Neuronal stem cell (in vitro differentiated cells): ENCODE results near the gene SPRED3.

Source experiments
- DNase-seq: peaks from one replicate; pipeline ENCODE4 v3.0.0-alpha.2; 2013; ENCODE audit warnings: low spot score
- H2AFZ ChIP-seq: one replicate; pipeline ENCODE4 v1.6.1; 2013; ENCODE audit warnings: mild to moderate bottlenecking, low read length, inconsistent platforms
- H2AK5ac ChIP-seq: 2 replicates; pipeline ENCODE4 v1.6.1; 2013; ENCODE audit warnings: low read depth, mild to moderate bottlenecking, inconsistent platforms, low read length, moderate library complexity, mixed read lengths
- H2BK120ac ChIP-seq: 2 replicates; pipeline ENCODE4 v1.6.1; 2013; ENCODE audit warnings: low read depth, mild to moderate bottlenecking, inconsistent platforms, low read length, moderate library complexity, mixed read lengths
- H2BK12ac ChIP-seq: one replicate; pipeline ENCODE4 v1.6.1; 2013; ENCODE audit warnings: low read length, inconsistent platforms
- H2BK15ac ChIP-seq: 2 replicates; pipeline ENCODE4 v1.6.1; 2013; ENCODE audit warnings: mild to moderate bottlenecking, low read length, inconsistent platforms, mixed read lengths
- H2BK5ac ChIP-seq: one replicate; pipeline ENCODE4 v1.6.1; 2013; ENCODE audit warnings: inconsistent platforms, mild to moderate bottlenecking, low read length, moderate library complexity
- H3K14ac ChIP-seq: one replicate; pipeline ENCODE4 v1.6.1; 2013; ENCODE audit warnings: low read length, inconsistent platforms
- H3K18ac ChIP-seq: 2 replicates; pipeline ENCODE4 v1.6.1; 2013; ENCODE audit warnings: low read length, inconsistent platforms
- H3K23ac ChIP-seq: 2 replicates; pipeline ENCODE4 v1.6.1; 2013; ENCODE audit warnings: low read depth, mild to moderate bottlenecking, mixed read lengths, low read length, inconsistent platforms; ENCODE audit not compliant: poor library complexity
- H3K27ac ChIP-seq: replicated peaks from 3 replicates; pipeline ENCODE4 v1.5.1; 2013; ENCODE audit warnings: low read length, inconsistent platforms
- H3K27me3 ChIP-seq, 3 experiments: 2 replicates each; pipeline ENCODE4 v1.6.1; 2013; ENCODE audit warnings: low read length in 3 of 3, mild to moderate bottlenecking in 2 of 3, inconsistent platforms in 1 of 3, low read depth in 1 of 3, mixed read lengths in 1 of 3, moderate library complexity in 1 of 3; ENCODE audit not compliant: control insufficient read depth in 3 of 3, insufficient read depth in 3 of 3
- H3K36me3 ChIP-seq, 2 donors: replicated peaks in 1 of 2; 2 replicates each; pipeline ENCODE4 v1.6.1; 2013; ENCODE audit warnings: low read length in 2 of 2; ENCODE audit not compliant: control insufficient read depth in 2 of 2, insufficient read depth in 2 of 2
- H3K4ac ChIP-seq: 2 replicates; pipeline ENCODE4 v1.6.1; 2013; ENCODE audit warnings: inconsistent platforms, mild to moderate bottlenecking, low read length, moderate library complexity
- H3K4me1 ChIP-seq, 2 donors: 1 replicate in 1 of 2; 2 replicates in 1 of 2; pipeline ENCODE4 v1.6.1; 2013; ENCODE audit warnings: low read length in 2 of 2, low read depth in 1 of 2; ENCODE audit not compliant: control insufficient read depth in 2 of 2, insufficient read depth in 1 of 2
- H3K4me2 ChIP-seq: one replicate; pipeline ENCODE4 v1.6.1; 2013; ENCODE audit warnings: mild to moderate bottlenecking, low read length, inconsistent platforms; ENCODE audit not compliant: insufficient read depth, poor library complexity, severe bottlenecking
- H3K4me3 ChIP-seq, 2 donors: 2 replicates each; pipeline ENCODE4 v1.5.1; 2013; ENCODE audit warnings: low read length in 2 of 2, mild to moderate bottlenecking in 2 of 2, inconsistent platforms in 1 of 2, moderate library complexity in 1 of 2
- H3K79me1 ChIP-seq: one replicate; pipeline ENCODE4 v1.6.1; 2013; ENCODE audit warnings: low read depth, mild to moderate bottlenecking, inconsistent platforms, low read length, moderate library complexity
- H3K9ac ChIP-seq: one replicate; pipeline ENCODE4 v1.6.1; 2013; ENCODE audit warnings: mild to moderate bottlenecking, low read depth, low read length, inconsistent platforms; ENCODE audit not compliant: poor library complexity
- H3K9me3 ChIP-seq, 2 donors: replicated peaks in 1 of 2; 2 replicates each; pipeline versions ENCODE3 to v1.6.1; 2013; ENCODE audit warnings: low read length in 2 of 2, mild to moderate bottlenecking in 2 of 2, inconsistent platforms in 1 of 2, low read depth in 1 of 2, mixed read lengths in 1 of 2, moderate library complexity in 1 of 2; ENCODE audit not compliant: control insufficient read depth in 2 of 2, insufficient read depth in 1 of 2
- H4K8ac ChIP-seq: one replicate; pipeline ENCODE4 v1.6.1; 2013; ENCODE audit warnings: low read depth, mild to moderate bottlenecking, inconsistent platforms, low read length, moderate library complexity
- H4K91ac ChIP-seq: one replicate; pipeline ENCODE4 v1.6.1; 2013; ENCODE audit warnings: low read length, low read depth, mild to moderate bottlenecking, inconsistent platforms; ENCODE audit not compliant: poor library complexity
- WGBS, 2 donors: extraction: QIAGEN DNeasy Blood & Tissue Kit; methylation state at CpG; one replicate each; pipeline ENCODE4 v1.1.7; 2013; ENCODE audit warnings: missing lambda C conversion rate in 2 of 2, mixed read lengths in 1 of 2; ENCODE audit not compliant: insufficient read length in 2 of 2, insufficient replicate concordance in 1 of 2; ENCODE audit errors: extremely low coverage in 2 of 2; 5-methylcytosine and 5-hydroxymethylcytosine counted together

The SPRED3 gene

DNA sequence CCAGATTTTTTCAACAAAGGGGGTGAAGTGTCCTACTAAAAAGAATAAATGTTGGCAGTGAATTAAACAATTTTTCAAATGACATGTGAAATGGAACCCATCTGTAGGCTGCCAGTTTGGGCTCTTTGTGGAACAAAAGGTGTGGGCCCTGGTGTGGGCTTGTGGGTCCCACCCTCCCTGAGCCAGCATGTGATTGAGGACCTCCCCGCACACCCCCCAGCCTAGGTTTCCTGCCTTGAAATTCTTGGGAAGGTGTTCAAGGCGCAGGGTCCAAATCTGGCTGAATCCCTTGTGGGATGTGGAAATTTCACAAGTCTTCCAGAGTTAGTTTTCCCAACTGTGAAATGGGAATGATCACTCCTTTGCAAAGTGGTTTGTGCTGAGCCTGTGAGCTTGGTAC is 4.8 kb upstream of the SPRED3 start:
- no peak overlapping the region for H3K18ac ChIP-seq
- WGBS, 2 donors = no CpG with 5 or more reads among the region's 2 CpGs

DNA sequence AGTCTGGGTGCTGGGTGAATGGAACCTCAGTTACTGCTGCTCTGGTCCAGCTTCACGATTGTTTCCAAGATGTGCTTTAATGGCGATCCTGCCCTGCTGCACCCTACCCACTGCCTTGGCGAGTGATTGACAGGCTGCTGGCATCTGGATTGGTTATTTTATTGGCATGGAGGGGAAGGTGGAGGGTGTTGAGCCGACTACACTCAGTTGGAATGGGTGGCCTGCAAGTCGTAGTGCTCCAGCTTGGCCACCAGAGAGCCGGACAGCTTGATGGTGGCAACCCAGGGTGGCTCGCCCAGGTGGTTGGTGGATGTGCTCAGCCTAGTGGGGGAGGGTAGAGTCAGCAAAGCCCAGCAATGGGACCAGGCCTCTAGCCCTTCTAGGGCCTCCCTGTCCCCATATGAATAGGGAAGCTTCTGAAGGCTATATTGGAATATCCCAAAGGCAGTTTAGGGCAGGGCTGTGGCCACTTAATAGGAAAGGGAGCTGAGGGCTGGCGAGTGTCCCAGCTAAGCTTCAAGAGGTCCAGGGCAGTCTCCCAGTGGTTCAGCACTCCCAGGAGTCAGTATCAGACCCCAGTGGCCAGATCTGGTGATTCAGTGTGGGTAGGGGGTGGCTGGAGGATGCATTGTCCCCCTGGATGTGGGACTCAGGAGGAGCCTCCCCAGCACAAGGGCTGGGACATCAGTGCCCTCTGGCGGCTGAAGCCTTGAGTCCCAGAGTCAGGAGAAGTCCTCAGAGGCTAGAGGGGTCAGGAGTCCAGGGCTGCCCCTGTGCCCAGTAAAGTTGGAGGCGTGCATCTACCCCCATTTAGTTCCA is 4.1 kb upstream of the SPRED3 start:
- no peak overlapping the region for H3K18ac ChIP-seq
- no peak overlapping the region for H3K23ac ChIP-seq
- H3K14ac ChIP-seq = no peak overlapping the region
- no peaks in the 10 kb centered on the region for H3K27me3 ChIP-seq
- no peak overlapping the region for H3K4ac ChIP-seq
- H2BK5ac ChIP-seq = no peak overlapping the region
- peaks cover 2 to 3% of the 10 kb centered on the region in 2 donors for H3K4me1 ChIP-seq
- no peak overlapping the region for H4K8ac ChIP-seq
- no peak overlapping the region for H2BK12ac ChIP-seq
- H4K91ac ChIP-seq = no peak overlapping the region
- H3K27ac ChIP-seq = no peak overlapping the region
- H3K9ac ChIP-seq = peak overlapping the region; percentile 70
- no peak overlapping the region for H2BK120ac ChIP-seq
- H3K9me3 ChIP-seq = no peaks in the 10 kb centered on the region
- no peak for DNase-seq
- no peak overlapping the region for H3K4me2 ChIP-seq
- no CpG with 5 or more reads among the region's 10 CpGs for WGBS, 2 donors
- peak overlapping the region in 1 of 2 donors; percentile 43 for H3K4me3 ChIP-seq
- H2AK5ac ChIP-seq = no peak overlapping the region
- H3K36me3 ChIP-seq = peaks cover 29 to 62% of the 10 kb centered on the region in 2 donors
- no peak overlapping the region for H2AFZ ChIP-seq
- no peak overlapping the region for H2BK15ac ChIP-seq
- H3K79me1 ChIP-seq = no peaks in the 10 kb centered on the region

More for the DNA sequence above, 4.8 kb upstream of the SPRED3 start:
- no peak overlapping the region for H3K9ac ChIP-seq
- no peak overlapping the region for H2BK15ac ChIP-seq
- no peak overlapping the region for H3K4me3 ChIP-seq
- no peak overlapping the region for H3K23ac ChIP-seq
- no peak overlapping the region for H2BK5ac ChIP-seq
- no peak overlapping the region for H3K14ac ChIP-seq
- H4K91ac ChIP-seq = no peak overlapping the region
- H2BK12ac ChIP-seq = no peak overlapping the region
- H3K4ac ChIP-seq = no peak overlapping the region
- H2BK120ac ChIP-seq = no peak overlapping the region
- no peak overlapping the region for H3K4me2 ChIP-seq
- no peaks in the 10 kb centered on the region for H3K9me3 ChIP-seq
- no peak overlapping the region for H2AFZ ChIP-seq
- H3K4me1 ChIP-seq = peaks cover 2 to 3% of the 10 kb centered on the region in 2 donors
- H4K8ac ChIP-seq = no peak overlapping the region
- H3K27me3 ChIP-seq = no peaks in the 10 kb centered on the region
- H2AK5ac ChIP-seq = no peak overlapping the region
- H3K36me3 ChIP-seq = peaks cover 36 to 68% of the 10 kb centered on the region in 2 donors
- no peak overlapping the region for H3K27ac ChIP-seq
- H3K79me1 ChIP-seq = no peaks in the 10 kb centered on the region
- DNase-seq = no peak

DNA sequence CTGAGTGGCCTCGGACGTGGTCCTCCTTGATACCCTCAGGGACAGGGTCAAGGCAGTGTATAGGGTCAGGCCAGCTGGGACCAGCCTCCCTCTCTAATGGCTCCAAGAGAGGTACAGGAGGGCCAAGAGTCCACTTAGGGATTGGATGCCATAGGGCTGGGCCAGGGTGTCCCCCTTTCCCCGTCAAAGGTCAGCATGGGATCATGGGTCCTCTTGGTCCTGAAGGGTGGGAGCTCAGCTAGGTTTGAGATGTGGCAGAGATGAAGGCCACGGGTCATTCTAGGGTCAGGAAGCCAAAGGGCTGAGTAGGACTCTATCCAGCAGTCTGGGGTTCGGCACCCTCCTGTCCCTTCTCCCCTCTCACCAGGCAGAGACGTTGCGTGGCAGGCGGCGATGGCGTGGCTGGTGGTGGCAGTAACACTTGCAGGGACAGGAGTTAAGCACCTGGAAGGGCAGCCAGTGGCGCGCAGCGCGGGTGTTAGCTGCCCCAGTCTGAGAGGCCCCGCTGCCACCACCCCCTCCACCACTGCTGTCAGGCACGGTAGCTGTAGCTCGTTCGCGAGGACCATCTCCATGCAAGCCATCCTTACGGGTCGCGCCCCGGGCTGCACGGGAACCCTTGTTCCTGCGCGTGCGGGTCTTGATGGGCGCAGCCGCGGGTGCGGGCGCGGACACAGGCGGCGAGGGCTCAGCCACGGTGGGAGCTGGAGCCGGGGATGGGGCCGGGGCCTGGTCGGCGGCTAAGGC is 3.3 kb upstream of the SPRED3 start:
- WGBS, 2 donors = no CpG with 5 or more reads among the region's 40 CpGs
- DNase-seq = no peak

DNA sequence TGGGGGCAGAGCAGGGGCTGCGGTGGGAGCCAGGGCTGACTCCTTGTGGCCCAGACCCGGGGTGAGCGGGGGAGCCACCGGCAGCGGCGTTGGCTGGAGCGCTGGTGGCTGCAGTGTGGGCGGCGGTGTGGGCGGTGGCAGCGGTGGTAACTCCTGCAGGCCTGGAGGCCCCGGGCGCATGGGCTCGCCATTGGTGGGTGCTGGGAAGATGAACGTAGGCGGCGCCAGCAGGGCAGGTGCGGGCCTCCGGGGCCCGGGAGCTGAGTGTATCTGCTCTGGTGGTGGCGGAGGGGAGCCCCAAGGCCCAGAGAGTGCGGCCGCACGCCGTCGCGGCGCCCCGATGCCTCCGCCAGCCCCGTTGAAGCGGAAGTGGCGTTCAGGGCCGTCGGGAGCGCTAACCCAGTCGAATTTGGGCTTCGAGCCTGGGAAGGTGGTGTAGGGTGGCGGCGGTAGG is 2.7 kb upstream of the SPRED3 start:
- Histone ChIP-seq H2BK5ac (no peak overlapping the region), H3K27ac (no peak overlapping the region), H3K4me1 (peaks cover 8% of the 10 kb centered on the region in 2 donors), H2BK12ac (no peak overlapping the region), H3K4me3 (no peak overlapping the region), H2AFZ (no peak overlapping the region), H3K9ac (no peak overlapping the region), H3K9me3 (no peaks in the 10 kb centered on the region), H3K79me1 (peaks cover 5% of the 10 kb centered on the region), H2AK5ac (peak overlapping the region; percentile 27), H3K23ac (peak overlapping the region; percentile 44), H3K18ac (no peak overlapping the region), H4K8ac (no peak overlapping the region), H3K36me3 (peaks cover 25 to 52% of the 10 kb centered on the region in 2 donors), H2BK120ac (no peak overlapping the region), H4K91ac (no peak overlapping the region), H2BK15ac (no peak overlapping the region), H3K14ac (no peak overlapping the region), H3K4me2 (no peak overlapping the region), H3K27me3 (no peaks in the 10 kb centered on the region), H3K4ac (no peak overlapping the region)
- DNase-seq = no peak
- WGBS, 2 donors = no CpG with 5 or more reads among the region's 40 CpGs

More for the DNA sequence above, 3.3 kb upstream of the SPRED3 start:
- no peaks in the 10 kb centered on the region for H3K27me3 ChIP-seq
- peaks cover 2% of the 10 kb centered on the region for H3K79me1 ChIP-seq
- H3K9ac ChIP-seq = no peak overlapping the region
- no peak overlapping the region for H2AK5ac ChIP-seq
- H3K23ac ChIP-seq = peak overlapping the region; percentile 44
- no peak overlapping the region for H3K14ac ChIP-seq
- no peak overlapping the region for H2BK120ac ChIP-seq
- H3K4me3 ChIP-seq = peak overlapping the region in 1 of 2 donors; percentile 43
- H3K36me3 ChIP-seq = peaks cover 26 to 56% of the 10 kb centered on the region in 2 donors
- H2BK12ac ChIP-seq = no peak overlapping the region
- H4K91ac ChIP-seq = no peak overlapping the region
- H3K27ac ChIP-seq = no peak overlapping the region
- no peak overlapping the region for H2AFZ ChIP-seq
- no peak overlapping the region for H2BK15ac ChIP-seq
- no peaks in the 10 kb centered on the region for H3K9me3 ChIP-seq
- H4K8ac ChIP-seq = no peak overlapping the region
- no peak overlapping the region for H3K4me2 ChIP-seq
- H3K18ac ChIP-seq = no peak overlapping the region
- no peak overlapping the region for H3K4ac ChIP-seq
- no peak overlapping the region for H2BK5ac ChIP-seq
- H3K4me1 ChIP-seq = peaks cover 6 to 8% of the 10 kb centered on the region in 2 donors
